HepG2 (cell line): ENCODE data around the gene CLMP. TPM values are rescaled to one million over a fixed set of nuclear protein-coding genes. Genes with fewer than 3 reads are reported as not detected.

Experiments
- ATAC-seq: fragments of 200-7000 bp; cut with Tn5 transposase; 3 replicates; pipeline ENCODE4 v1.9.1; 2020; ENCODE audit warnings: mild to moderate bottlenecking, moderate library complexity
- BruUV-seq: library from RNA; stranded (reverse); fragments of 400-500 nt; replicated peaks from 2 replicates; lab custom pipeline; 2021; lab: Mats Ljungman, UMichigan
- CTCF ChIA-PET: fragments of 300-600 bp; formaldehyde crosslinking; extraction: SDS; loops from one replicate; lab custom pipeline; 2021; ENCODE audit warnings: low total read pairs, inconsistent platforms, low intra/inter-chr PET ratio; lab: Yijun Ruan, JAX
- POLR2A ChIA-PET: fragments of 350-600 bp; sonication (Branson Sonifier 250); formaldehyde crosslinking; loops from one replicate; lab custom pipeline; 2020; ENCODE audit warnings: antibody characterized with exemption, inconsistent platforms; lab: Yijun Ruan, JAX
- DNase-seq: peaks from one replicate; pipeline ENCODE4 v3.0.0-alpha.2; 2015; ENCODE audit warnings: low spot score
- FAIRE-seq: peaks from 3 replicates; lab custom pipeline; 2011; peaks lifted over from hg19 to GRCh38; lab: Jason Lieb, UNC
- H2AFZ ChIP-seq: one replicate; pipeline ENCODE4 v1.6.1; 2011; ENCODE audit warnings: low read length, inconsistent platforms
- H3K27ac ChIP-seq: fragments of 300-600 bp; 3 replicates; pipeline ENCODE4 v1.8.0; 2011; ENCODE audit warnings: mixed run types, mild to moderate bottlenecking, mixed read lengths, low read length, inconsistent platforms; ENCODE audit not compliant: insufficient read depth; ENCODE audit errors: extremely low read length
- H3K27me3 ChIP-seq, 2 experiments: fragments of 200-600 bp in 1 of 2; 2 replicates in 1 of 2; 3 replicates in 1 of 2; pipeline versions ENCODE4 v1.6.0 to v1.8.0; 2011; ENCODE audit warnings: low read length in 2 of 2, mild to moderate bottlenecking in 2 of 2, moderate library complexity in 2 of 2, inconsistent platforms in 1 of 2; ENCODE audit not compliant: insufficient read depth in 2 of 2, control insufficient read depth in 1 of 2
- H3K36me3 ChIP-seq, 2 experiments: fragments of 200-600 bp in 1 of 2; replicated peaks in 1 of 2; 2 replicates in 1 of 2; 3 replicates in 1 of 2; pipeline versions ENCODE4 v1.5.1 to v1.8.0; 2011; ENCODE audit warnings: low read length in 2 of 2, inconsistent platforms in 1 of 2; ENCODE audit not compliant: insufficient read depth in 2 of 2, control insufficient read depth in 1 of 2
- H3K4me1 ChIP-seq: 2 replicates; pipeline ENCODE4 v1.5.1; 2012; ENCODE audit warnings: low read length, inconsistent platforms; ENCODE audit not compliant: insufficient read depth
- H3K4me2 ChIP-seq: 2 replicates; pipeline ENCODE4 v1.6.0; 2011; ENCODE audit warnings: low read depth, low read length, inconsistent platforms
- H3K4me3 ChIP-seq, 3 experiments: fragments of 200-600 bp in 1 of 3; sonication (generic), shearing (Covaris generic) in 1 of 3; replicated peaks in 1 of 3; 2 replicates each; pipeline ENCODE4 v1.5.1; 2011 to 2016; ENCODE audit warnings: low read length in 3 of 3, inconsistent platforms in 2 of 3, low read depth in 2 of 3, mild to moderate bottlenecking in 2 of 3, control low read depth in 1 of 3, mixed read lengths in 1 of 3; ENCODE audit not compliant: insufficient read depth in 1 of 3
- H3K79me2 ChIP-seq: one replicate; pipeline ENCODE4 v1.6.1; 2011; ENCODE audit warnings: low read length, inconsistent platforms; ENCODE audit not compliant: insufficient read depth
- H3K9ac ChIP-seq: 2 replicates; pipeline ENCODE4 v1.6.0; 2011; ENCODE audit warnings: mild to moderate bottlenecking, low read depth, low read length, inconsistent platforms; ENCODE audit not compliant: insufficient read depth
- H3K9me3 ChIP-seq: 2 replicates; pipeline ENCODE4 v1.5.1; 2012; ENCODE audit warnings: mild to moderate bottlenecking, low read length
- H4K20me1 ChIP-seq: 2 replicates; pipeline ENCODE4 v1.6.0; 2011; ENCODE audit warnings: inconsistent platforms, mild to moderate bottlenecking, low read length, moderate library complexity; ENCODE audit not compliant: insufficient read depth
- ASH2L ChIP-seq: fragments of 300-600, 200-600 bp; sonication (generic); IDR thresholded peaks from 2 replicates; pipeline ENCODE4 v1.7.0; 2017; ENCODE audit warnings: low read depth, mild to moderate bottlenecking, moderate library complexity, mixed read lengths, low read length; ENCODE audit not compliant: insufficient read length
- DMTF1 ChIP-seq: sonication (generic); formaldehyde crosslinking; IDR thresholded peaks from 2 replicates; pipeline ENCODE4 v1.4.0; 2020; ENCODE audit warnings: mild to moderate bottlenecking, missing genetic modification reagents
- HINFP ChIP-seq: sonication (generic); formaldehyde crosslinking; IDR thresholded peaks from 2 replicates; pipeline ENCODE4 v1.4.0; 2020; ENCODE audit warnings: low read depth, mild to moderate bottlenecking, missing genetic modification reagents
- IRX3 ChIP-seq: sonication (generic); formaldehyde crosslinking; IDR thresholded peaks from 2 replicates; pipeline ENCODE4 v1.8.1; 2023; ENCODE audit warnings: mild to moderate bottlenecking, low read depth, missing genetic modification reagents, borderline replicate concordance
- RAD21 ChIP-seq: fragments of 450-650 bp; formaldehyde crosslinking; IDR thresholded peaks from 2 replicates; pipeline ENCODE4 v1.5.0; 2020; ENCODE audit warnings: mild to moderate bottlenecking
- ZNF292 ChIP-seq: sonication (generic); formaldehyde crosslinking; IDR thresholded peaks from 2 replicates; pipeline ENCODE4 v1.8.1; 2022; ENCODE audit warnings: mild to moderate bottlenecking, low read depth, missing genetic modification reagents, borderline replicate concordance
- WGBS: methylation state at CpG from one replicate; pipeline ENCODE4 v1.1.6; 2017; ENCODE audit warnings: low lambda C conversion rate; 5-methylcytosine and 5-hydroxymethylcytosine counted together
- in situ Hi-C: cut with HindIII; loops from 2 replicates; pipeline ENCODE4 v1.10.0; 2017; ENCODE audit warnings: low pct_unique_long_range_greater_than_20kb; ENCODE audit not compliant: extremely low pct_ligation_motif_present
- intact Hi-C: fragments of 100-400 bp; cut with micrococcal nuclease; formaldehyde crosslinking; loops from one replicate; pipeline ENCODE4 v1.10.0; 2022; ENCODE audit not compliant: unreplicated experiment
- polyA plus RNA-seq, 8 experiments: library from polyadenylated mRNA; depleted of rRNA in 3 of 8; stranded (reverse) in 7 of 8; unstranded in 1 of 8; fragments of >200 nt; fragmentation: Illumina TruSeq in 4 of 8; extraction: Trizol in 4 of 8; gene quantifications; 2 replicates each; pipeline versions ENCODE4 v1.2.1 to v1.2.3, GENCODE V29; 2011 to 2016; ENCODE audit warnings: low read depth in 4 of 8, missing spikeins in 1 of 8, mixed read lengths in 1 of 8; ENCODE audit not compliant: insufficient read depth in 1 of 8
- total RNA-seq, 5 experiments: library from RNA; depleted of rRNA; stranded (reverse); fragments of >200 nt; fragmentation: Illumina TruSeq; extraction: Trizol; gene quantifications; 2 replicates each; pipeline ENCODE4 v1.2.3, GENCODE V29; 2016; ENCODE audit warnings: low read depth in 1 of 5

Gene CLMP
- total and polyA plus RNA-seq, 2 of the 13 experiments (the other 11 are each of a cell fraction or from before 2014, with no cell fraction given), result not detected

GRCh38 chr11:123233975-123234334 lies 38.9 kb upstream of the CLMP start:
- no peak for ATAC-seq
- intact Hi-C loops, result no loop called here

GRCh38 chr11:123233280-123233974 lies 38.4 kb upstream of the CLMP start:
- ChIA-PET CTCF (no interaction called here), POLR2A (no interaction called here)
- BruUV-seq, result no TSS peak
- Histone ChIP-seq H3K9me3 (no peaks in the 10 kb centered on the region), H3K4me2 (no peak overlapping the region), H3K4me3 (no peak overlapping the region), H3K27me3 (no peaks in the 10 kb centered on the region), H3K4me1 (peaks cover 11% of the 10 kb centered on the region), H3K9ac (no peak overlapping the region), H2AFZ (no peak overlapping the region), H3K36me3 (no peaks in the 10 kb centered on the region), H4K20me1 (no peaks in the 10 kb centered on the region), H3K79me2 (no peaks in the 10 kb centered on the region), H3K27ac (no peak overlapping the region)
- DNase-seq, result no peak
- intact Hi-C loops (no loop called here), in situ Hi-C loops (no loop called here)
- TF ChIP-seq HINFP (no peak), RAD21 (CRISPR knock-in tag) (no peak), IRX3 (no peak), ASH2L (no peak), ZNF292 (CRISPR knock-in tag) (no peak)
- no peak for FAIRE-seq
- 46% methylated on average over 6 of the region's 6 CpGs for WGBS
- no peak for ATAC-seq

More at GRCh38 chr11:123233975-123234334, 38.9 kb upstream of the CLMP start:
- Histone ChIP-seq H3K4me2 (no peak overlapping the region), H3K79me2 (no peaks in the 10 kb centered on the region), H3K27ac (no peak overlapping the region), H4K20me1 (no peaks in the 10 kb centered on the region), H3K27me3 (no peaks in the 10 kb centered on the region), H3K36me3 (no peaks in the 10 kb centered on the region), H3K9ac (no peak overlapping the region), H3K4me3 (no peak overlapping the region), H3K4me1 (peaks cover 11% of the 10 kb centered on the region), H2AFZ (no peak overlapping the region), H3K9me3 (no peaks in the 10 kb centered on the region)
- FAIRE-seq (no peak), DNase-seq (no peak)
- WGBS, result 3% methylated on average over 3 of the region's 3 CpGs
- TF ChIP-seq DMTF1 (CRISPR knock-in tag), result no peak
- in situ Hi-C loops, result no loop called here
- POLR2A ChIA-PET, result no interaction called here
- CTCF ChIA-PET, result no interaction called here
- no TSS peak for BruUV-seq
